HepG2 (cell line): ENCODE data around the gene GNAT2. TPM values are rescaled to one million over a fixed set of nuclear protein-coding genes. Genes with fewer than 3 reads are reported as not detected.

Source experiments
- ARNT2 ChIP-seq: sonication (generic); formaldehyde crosslinking; IDR thresholded peaks from 2 replicates; pipeline ENCODE4 v1.8.0; 2022; ENCODE audit warnings: mild to moderate bottlenecking, low read depth, missing genetic modification reagents, moderate library complexity
- CREM ChIP-seq, 2 experiments: sonication (generic) in 1 of 2; formaldehyde crosslinking in 1 of 2; IDR thresholded peaks; 2 replicates each; pipeline versions ENCODE4 v1.4.0 to v1.6.1; 2016 to 2020; ENCODE audit warnings: antibody characterized with exemption in 1 of 2, mild to moderate bottlenecking in 1 of 2, missing genetic modification reagents in 1 of 2
- GABPB1 ChIP-seq: IDR thresholded peaks from 2 replicates; pipeline ENCODE4 v1.6.1; 2016; ENCODE audit warnings: mild to moderate bottlenecking, missing genetic modification reagents, moderate library complexity, missing compliant biosample characterization
- HES4 ChIP-seq: sonication (generic); formaldehyde crosslinking; IDR thresholded peaks from 2 replicates; pipeline ENCODE4 v1.9.0; 2021; ENCODE audit warnings: mild to moderate bottlenecking, missing genetic modification reagents, borderline replicate concordance
- IRF2 ChIP-seq: IDR thresholded peaks from 2 replicates; pipeline ENCODE4 v1.6.1; 2018; ENCODE audit warnings: missing genetic modification reagents, missing compliant biosample characterization
- ISL2 ChIP-seq: sonication (generic); formaldehyde crosslinking; IDR thresholded peaks from 2 replicates; pipeline ENCODE4 v1.5.0; 2020; ENCODE audit warnings: missing genetic modification reagents
- KDM2A ChIP-seq: sonication (generic); formaldehyde crosslinking; IDR thresholded peaks from 2 replicates; pipeline ENCODE4 v1.4.0; 2020; ENCODE audit warnings: low read depth, missing genetic modification reagents, borderline replicate concordance
- LCORL ChIP-seq, 2 experiments: fragments of 450-650 bp in 1 of 2; sonication (generic) in 1 of 2; formaldehyde crosslinking in 1 of 2; IDR thresholded peaks; 2 replicates each; pipeline versions ENCODE4 v1.5.0 to v1.6.1; 2017 to 2020; ENCODE audit warnings: antibody characterized with exemption in 1 of 2, missing genetic modification reagents in 1 of 2
- NCOA2 ChIP-seq: sonication (generic); formaldehyde crosslinking; IDR thresholded peaks from 2 replicates; pipeline ENCODE4 v1.8.0; 2022; ENCODE audit warnings: inconsistent platforms
- NFRKB ChIP-seq: fragments of 450-650 bp; IDR thresholded peaks from 2 replicates; pipeline ENCODE4 v1.6.1; 2017
- PAF1 ChIP-seq: IDR thresholded peaks from 2 replicates; pipeline ENCODE4 v1.6.1; 2016; ENCODE audit warnings: missing genetic modification reagents, missing compliant biosample characterization
- PAWR ChIP-seq: sonication (generic); formaldehyde crosslinking; IDR thresholded peaks from 2 replicates; pipeline ENCODE4 v1.4.0; 2020; ENCODE audit warnings: missing genetic modification reagents, mild to moderate bottlenecking, borderline replicate concordance
- POGK ChIP-seq: sonication (generic); formaldehyde crosslinking; conservative IDR thresholded peaks from 2 replicates; pipeline ENCODE4 v1.8.0; 2022; ENCODE audit warnings: mild to moderate bottlenecking, moderate library complexity, missing genetic modification reagents
- RAD21 ChIP-seq: fragments of 450-650 bp; formaldehyde crosslinking; IDR thresholded peaks from 2 replicates; pipeline ENCODE4 v1.5.0; 2020; ENCODE audit warnings: mild to moderate bottlenecking
- RFXAP ChIP-seq: sonication (generic); formaldehyde crosslinking; IDR thresholded peaks from 2 replicates; pipeline ENCODE4 v1.4.0; 2020; ENCODE audit warnings: missing genetic modification reagents, borderline replicate concordance
- SP4 ChIP-seq: sonication (generic); formaldehyde crosslinking; IDR thresholded peaks from 2 replicates; pipeline ENCODE4 v1.8.1; 2023; ENCODE audit warnings: mild to moderate bottlenecking, missing genetic modification reagents
- ZFP90 ChIP-seq: sonication (generic); formaldehyde crosslinking; IDR thresholded peaks from 2 replicates; pipeline ENCODE4 v1.8.0; 2022; ENCODE audit warnings: missing genetic modification reagents, mild to moderate bottlenecking, inconsistent platforms, borderline replicate concordance
- ZKSCAN5 ChIP-seq: sonication (generic); formaldehyde crosslinking; IDR thresholded peaks from 2 replicates; pipeline ENCODE4 v1.5.1; 2020; ENCODE audit warnings: mild to moderate bottlenecking, missing genetic modification reagents
- ZMYM3 ChIP-seq: sonication (generic); formaldehyde crosslinking; IDR thresholded peaks from 2 replicates; pipeline ENCODE4 v1.5.1; 2020; ENCODE audit warnings: mild to moderate bottlenecking, missing genetic modification reagents
- ZNF230 ChIP-seq: sonication (generic); formaldehyde crosslinking; IDR thresholded peaks from 2 replicates; pipeline ENCODE4 v1.4.0; 2020; ENCODE audit warnings: mild to moderate bottlenecking, missing genetic modification reagents
- polyA plus RNA-seq, 8 experiments: library from polyadenylated mRNA; depleted of rRNA in 3 of 8; stranded (reverse) in 7 of 8; unstranded in 1 of 8; fragments of >200 nt; fragmentation: Illumina TruSeq in 4 of 8; extraction: Trizol in 4 of 8; gene quantifications; 2 replicates each; pipeline versions ENCODE4 v1.2.1 to v1.2.3, GENCODE V29; 2011 to 2016; ENCODE audit warnings: low read depth in 4 of 8, missing spikeins in 1 of 8, mixed read lengths in 1 of 8; ENCODE audit not compliant: insufficient read depth in 1 of 8
- total RNA-seq, 5 experiments: library from RNA; depleted of rRNA; stranded (reverse); fragments of >200 nt; fragmentation: Illumina TruSeq; extraction: Trizol; gene quantifications; 2 replicates each; pipeline ENCODE4 v1.2.3, GENCODE V29; 2016; ENCODE audit warnings: low read depth in 1 of 5
- TF ChIP-seq, protein P1 (sequence below): sonication (generic); formaldehyde crosslinking; IDR thresholded peaks from 2 replicates; pipeline ENCODE4 v1.5.1; 2020; ENCODE audit warnings: mild to moderate bottlenecking, missing genetic modification reagents, moderate library complexity
- TF ChIP-seq, protein P2 (sequence below): IDR thresholded peaks from 2 replicates; pipeline ENCODE4 v1.6.1; 2016; ENCODE audit warnings: control low read depth

GNAT2 gene
- total and polyA plus RNA-seq, 2 of the 13 experiments (the other 11 are each of a cell fraction or from before 2014, with no cell fraction given), result 0.08 to 0.20 TPM

GRCh38 chr1:109643385-109644230, 24.2 kb upstream of the GNAT2 start (continued):
- TF ChIP-seq, protein P1, sequence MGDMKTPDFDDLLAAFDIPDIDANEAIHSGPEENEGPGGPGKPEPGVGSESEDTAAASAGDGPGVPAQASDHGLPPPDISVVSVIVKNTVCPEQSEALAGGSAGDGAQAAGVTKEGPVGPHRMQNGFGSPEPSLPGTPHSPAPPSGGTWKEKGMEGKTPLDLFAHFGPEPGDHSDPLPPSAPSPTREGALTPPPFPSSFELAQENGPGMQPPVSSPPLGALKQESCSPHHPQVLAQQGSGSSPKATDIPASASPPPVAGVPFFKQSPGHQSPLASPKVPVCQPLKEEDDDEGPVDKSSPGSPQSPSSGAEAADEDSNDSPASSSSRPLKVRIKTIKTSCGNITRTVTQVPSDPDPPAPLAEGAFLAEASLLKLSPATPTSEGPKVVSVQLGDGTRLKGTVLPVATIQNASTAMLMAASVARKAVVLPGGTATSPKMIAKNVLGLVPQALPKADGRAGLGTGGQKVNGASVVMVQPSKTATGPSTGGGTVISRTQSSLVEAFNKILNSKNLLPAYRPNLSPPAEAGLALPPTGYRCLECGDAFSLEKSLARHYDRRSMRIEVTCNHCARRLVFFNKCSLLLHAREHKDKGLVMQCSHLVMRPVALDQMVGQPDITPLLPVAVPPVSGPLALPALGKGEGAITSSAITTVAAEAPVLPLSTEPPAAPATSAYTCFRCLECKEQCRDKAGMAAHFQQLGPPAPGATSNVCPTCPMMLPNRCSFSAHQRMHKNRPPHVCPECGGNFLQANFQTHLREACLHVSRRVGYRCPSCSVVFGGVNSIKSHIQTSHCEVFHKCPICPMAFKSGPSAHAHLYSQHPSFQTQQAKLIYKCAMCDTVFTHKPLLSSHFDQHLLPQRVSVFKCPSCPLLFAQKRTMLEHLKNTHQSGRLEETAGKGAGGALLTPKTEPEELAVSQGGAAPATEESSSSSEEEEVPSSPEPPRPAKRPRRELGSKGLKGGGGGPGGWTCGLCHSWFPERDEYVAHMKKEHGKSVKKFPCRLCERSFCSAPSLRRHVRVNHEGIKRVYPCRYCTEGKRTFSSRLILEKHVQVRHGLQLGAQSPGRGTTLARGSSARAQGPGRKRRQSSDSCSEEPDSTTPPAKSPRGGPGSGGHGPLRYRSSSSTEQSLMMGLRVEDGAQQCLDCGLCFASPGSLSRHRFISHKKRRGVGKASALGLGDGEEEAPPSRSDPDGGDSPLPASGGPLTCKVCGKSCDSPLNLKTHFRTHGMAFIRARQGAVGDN (CRISPR knock-in tag), result peak; percentile 80
- no peak for TF ChIP-seq NFRKB
- TF ChIP-seq CREM (IDR thresholded peaks at IDR 0.05), result no peak
- no peak for TF ChIP-seq CREM (CRISPR knock-in tag; IDR thresholded peaks at IDR 0.05)
- TF ChIP-seq HES4 (CRISPR knock-in tag), result peak; percentile 81; the same call in 1 of the 2 replicates
- peak; percentile 14; the same call in 1 of the 2 replicates for TF ChIP-seq ISL2
- TF ChIP-seq KDM2A (CRISPR knock-in tag), result peak; percentile 65
- 0 out of 2 replicates have a peak, but pooled peaks have one; percentile 21 for TF ChIP-seq ZKSCAN5 (CRISPR knock-in tag)
- 0 out of 2 replicates have a peak, but pooled peaks have one; percentile 38 for TF ChIP-seq POGK (CRISPR knock-in tag)
- peak; percentile 66; the same call in 1 of the 2 replicates for TF ChIP-seq ZFP90 (CRISPR knock-in tag)
- TF ChIP-seq, protein P2, sequence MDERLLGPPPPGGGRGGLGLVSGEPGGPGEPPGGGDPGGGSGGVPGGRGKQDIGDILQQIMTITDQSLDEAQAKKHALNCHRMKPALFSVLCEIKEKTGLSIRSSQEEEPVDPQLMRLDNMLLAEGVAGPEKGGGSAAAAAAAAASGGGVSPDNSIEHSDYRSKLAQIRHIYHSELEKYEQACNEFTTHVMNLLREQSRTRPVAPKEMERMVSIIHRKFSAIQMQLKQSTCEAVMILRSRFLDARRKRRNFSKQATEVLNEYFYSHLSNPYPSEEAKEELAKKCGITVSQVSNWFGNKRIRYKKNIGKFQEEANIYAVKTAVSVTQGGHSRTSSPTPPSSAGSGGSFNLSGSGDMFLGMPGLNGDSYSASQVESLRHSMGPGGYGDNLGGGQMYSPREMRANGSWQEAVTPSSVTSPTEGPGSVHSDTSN (CRISPR knock-in tag), result no peak
- 0 out of 2 replicates have a peak, but pooled peaks have one; percentile 33 for TF ChIP-seq RFXAP (CRISPR knock-in tag)
- peak; percentile 53; the same call in 1 of the 2 replicates for TF ChIP-seq GABPB1 (CRISPR knock-in tag)
- no peak for TF ChIP-seq PAWR (CRISPR knock-in tag)
- 0 out of 2 replicates have a peak, but pooled peaks have one; percentile 20 for TF ChIP-seq ZMYM3 (CRISPR knock-in tag)
- TF ChIP-seq SP4, result peak; percentile 32; the same call in 1 of the 2 replicates
- peak; percentile 56; the same call in 1 of the 2 replicates for TF ChIP-seq ARNT2 (CRISPR knock-in tag)
- peak; percentile 90 for TF ChIP-seq RAD21 (CRISPR knock-in tag)
- peak; percentile 59 for TF ChIP-seq IRF2
- TF ChIP-seq PAF1 (CRISPR knock-in tag), result no peak
- TF ChIP-seq NCOA2, result peak; percentile 10; the same call in 1 of the 2 replicates
- TF ChIP-seq ZNF230 (CRISPR knock-in tag), result 0 out of 2 replicates have a peak, but pooled peaks have one; percentile 32
- no peak for TF ChIP-seq LCORL (IDR thresholded peaks at IDR 0.05)
- peak; percentile 78 for TF ChIP-seq LCORL (CRISPR knock-in tag; IDR thresholded peaks at IDR 0.05)
